ENCODE data around the gene ACCSL. TPM values are rescaled to one million over a fixed set of nuclear protein-coding genes. Genes with fewer than 3 reads are reported as not detected.

Gene ACCSL
- total RNA-seq, 1 donor from 2014 or later = not detected

DNA sequence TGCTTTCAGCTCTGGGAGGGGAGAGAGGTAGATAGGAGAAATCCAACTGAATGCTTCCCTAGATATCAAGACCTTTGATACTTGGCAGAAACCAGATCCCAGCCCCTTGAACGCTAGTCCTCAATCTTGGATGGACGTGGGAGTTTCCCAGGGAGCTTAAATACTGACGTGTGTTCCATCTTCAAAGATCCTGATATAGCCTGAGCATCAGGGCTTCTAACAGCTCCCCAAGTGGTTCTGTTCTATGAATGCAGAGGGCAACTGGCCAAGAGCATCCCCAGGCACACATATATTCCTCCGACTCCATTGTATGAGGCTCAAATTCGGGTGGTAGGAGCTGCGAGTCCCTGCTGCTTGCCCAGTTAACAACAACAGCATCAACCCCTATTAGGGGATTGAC, 9.6 kb downstream of the ACCSL start:
- DNase-seq (ENCODE audit: low read depth, low spot score) = no peak

- no peak for DNase-seq (ENCODE audit: low read depth, low spot score)
Measured at GRCh38 chr11:44058275-44058674, 10.5 kb downstream of the ACCSL start.

- no peak for DNase-seq (ENCODE audit: low read depth, low spot score)
Measured at GRCh38 chr11:44065161-44065661, 17.4 kb downstream of the ACCSL start.

GRCh38 chr11:44065841-44066731, 18.3 kb downstream of the ACCSL start, which contains the start of gene ACCS:
ACCS (plus strand) TSS chr11:44066270; CDS start chr11:44067628, 1,358 bp downstream.
- peak; percentile 78 for DNase-seq (ENCODE audit: low read depth, low spot score)

DNA sequence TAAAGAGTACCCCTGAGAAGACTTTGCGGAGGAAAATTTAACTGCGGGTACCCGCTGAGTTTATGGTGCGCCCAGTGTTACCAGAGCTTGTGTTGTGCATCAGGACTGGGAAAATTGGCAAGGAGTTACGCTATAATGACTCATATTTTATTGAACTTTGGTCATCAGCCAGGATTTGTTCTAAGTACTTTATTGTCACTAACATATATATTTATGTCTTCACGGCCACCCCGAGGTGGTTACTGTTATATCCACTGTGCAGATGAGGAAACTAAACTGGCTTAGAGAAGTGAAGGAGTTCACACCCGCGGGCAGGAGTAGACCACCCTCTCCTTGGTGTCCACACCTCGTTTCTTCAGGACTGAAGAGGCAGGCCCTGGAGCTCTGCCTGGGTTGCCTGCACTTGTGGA, 19.0 kb downstream of the ACCSL start:
- DNase-seq (ENCODE audit: low read depth, low spot score) = peak; percentile 32

DNA sequence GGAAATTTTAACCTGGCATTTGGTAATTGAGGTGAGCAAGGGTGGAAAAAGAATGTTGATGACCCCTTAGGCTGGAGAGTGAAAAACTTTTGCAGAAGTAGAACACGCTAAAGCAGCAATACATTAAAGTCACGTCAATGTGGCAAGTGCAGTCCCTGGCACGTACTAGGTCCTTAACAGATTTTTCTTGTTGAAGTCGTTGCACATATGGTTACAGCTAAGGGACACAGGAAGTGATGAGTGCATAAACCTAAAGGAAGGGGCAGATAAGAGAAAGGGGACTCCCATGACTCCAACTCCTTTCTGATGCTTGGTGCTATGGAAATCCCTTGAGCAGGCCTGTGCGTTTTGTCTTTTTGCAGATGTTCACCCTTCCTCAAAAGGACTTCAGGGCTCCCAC, 19.5 kb downstream of the ACCSL start:
- DNase-seq (ENCODE audit: low read depth, low spot score) = no peak

- DNase-seq (ENCODE audit: low read depth, low spot score) = no peak
Measured at GRCh38 chr11:44068180-44068579, 20.4 kb downstream of the ACCSL start.

DNA sequence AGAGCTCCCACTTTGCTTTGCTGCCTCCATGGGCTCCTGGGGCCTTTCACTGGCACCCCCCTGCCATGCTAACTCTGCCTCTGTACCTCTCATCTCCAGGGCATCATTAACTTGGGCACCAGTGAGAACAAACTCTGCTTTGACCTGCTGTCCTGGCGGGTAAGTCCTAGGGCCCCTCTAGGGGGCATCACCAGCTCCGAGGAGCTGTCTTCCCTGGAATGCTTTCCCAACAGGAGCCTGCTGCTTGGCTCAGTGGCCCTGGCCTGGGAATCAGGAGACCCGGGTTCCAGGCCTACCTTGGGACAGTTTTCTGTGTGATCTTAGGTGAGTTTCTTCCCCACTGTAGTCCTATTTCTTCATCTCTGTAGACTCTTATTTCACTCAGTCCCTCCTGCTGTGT, 23.4 kb downstream of the ACCSL start:
- no peak for DNase-seq (ENCODE audit: low read depth, low spot score)

- no peak for DNase-seq (ENCODE audit: low read depth, low spot score)
Measured at GRCh38 chr11:44072757-44073658, 25.2 kb downstream of the ACCSL start.

DNA sequence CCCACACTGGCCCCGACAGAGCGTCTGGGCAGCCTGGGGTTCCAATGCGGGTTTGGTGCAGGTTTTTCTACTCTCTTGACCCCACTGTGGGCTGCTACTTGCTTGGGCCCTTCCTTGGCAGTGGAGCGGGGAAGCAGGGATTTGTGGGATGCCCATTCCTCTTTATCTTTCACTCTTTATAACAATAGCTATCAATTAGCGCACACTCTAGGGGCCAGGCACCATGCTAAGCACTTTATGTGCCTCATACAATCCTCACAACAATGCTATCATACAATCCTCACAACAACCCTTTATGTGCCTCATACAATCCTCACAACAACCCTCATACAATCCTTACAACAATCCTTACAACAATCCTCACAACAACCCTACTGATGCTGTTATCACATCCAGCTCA, 31.0 kb downstream of the ACCSL start:
- no peak for DNase-seq (ENCODE audit: low read depth, low spot score)

GRCh38 chr11:44079376-44079775, 31.6 kb downstream of the ACCSL start:
- DNase-seq (ENCODE audit: low read depth, low spot score) = no peak

DNA sequence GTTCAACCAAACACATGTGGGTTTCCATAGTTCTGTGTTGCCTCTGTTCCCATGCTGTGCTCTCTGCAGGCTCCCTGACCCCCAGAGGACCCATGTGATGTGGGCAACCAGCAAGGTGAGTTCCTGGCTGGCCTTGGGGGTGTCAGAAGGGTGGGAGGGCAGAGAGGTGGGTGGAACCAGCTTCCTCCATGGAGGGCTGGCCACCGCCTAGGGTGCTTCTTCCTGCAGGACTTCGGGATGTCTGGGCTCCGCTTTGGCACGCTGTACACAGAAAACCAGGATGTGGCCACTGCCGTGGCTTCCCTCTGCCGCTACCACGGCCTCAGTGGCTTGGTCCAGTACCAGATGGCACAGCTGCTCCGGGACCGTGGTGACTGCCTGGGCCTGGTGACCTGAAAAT, 33.2 kb downstream of the ACCSL start:
- DNase-seq (ENCODE audit: low read depth, low spot score) = no peak

GRCh38 chr11:44082645-44083044, 34.9 kb downstream of the ACCSL start:
- no peak for DNase-seq (ENCODE audit: low read depth, low spot score)

DNA sequence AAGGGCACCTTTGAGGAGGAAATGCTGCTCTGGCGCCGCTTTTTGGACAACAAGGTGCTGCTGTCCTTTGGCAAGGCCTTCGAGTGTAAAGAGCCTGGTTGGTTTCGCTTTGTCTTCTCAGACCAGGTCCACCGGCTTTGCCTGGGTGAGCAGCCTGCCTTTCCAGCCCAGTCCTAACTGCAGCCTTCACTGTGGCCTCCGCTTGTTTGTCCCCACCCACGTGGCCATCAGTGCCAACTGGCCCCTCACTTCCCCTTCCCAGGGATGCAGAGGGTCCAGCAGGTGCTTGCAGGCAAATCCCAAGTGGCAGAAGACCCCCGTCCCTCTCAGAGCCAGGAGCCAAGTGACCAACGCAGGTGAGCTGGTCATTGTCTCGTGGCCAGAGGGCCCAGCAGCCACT, 35.7 kb downstream of the ACCSL start:
- DNase-seq (ENCODE audit: low read depth, low spot score) = no peak

DNA sequence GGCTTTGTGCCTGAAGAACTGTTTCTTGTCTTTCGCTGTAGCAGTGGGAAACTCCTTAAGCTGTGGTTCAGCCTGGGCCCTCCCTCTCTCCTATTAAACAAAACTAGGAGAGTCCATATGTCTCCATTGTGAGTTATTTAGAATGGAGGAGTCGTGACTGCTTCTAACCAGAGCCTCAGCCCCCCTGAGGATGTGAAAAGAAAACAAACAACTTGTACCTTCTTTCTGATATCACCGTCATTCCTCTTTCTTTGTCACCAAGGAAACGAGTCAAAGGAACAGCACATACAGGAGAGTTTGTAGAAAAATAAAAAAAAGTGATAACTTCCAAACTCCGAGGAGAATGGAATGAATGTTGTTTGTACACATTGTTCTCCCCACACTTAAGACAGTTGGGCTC, 36.1 kb downstream of the ACCSL start:
- DNase-seq (ENCODE audit: low read depth, low spot score) = no peak

GRCh38 chr11:44085330-44085729, 37.5 kb downstream of the ACCSL start:
- no peak for DNase-seq (ENCODE audit: low read depth, low spot score)

DNA sequence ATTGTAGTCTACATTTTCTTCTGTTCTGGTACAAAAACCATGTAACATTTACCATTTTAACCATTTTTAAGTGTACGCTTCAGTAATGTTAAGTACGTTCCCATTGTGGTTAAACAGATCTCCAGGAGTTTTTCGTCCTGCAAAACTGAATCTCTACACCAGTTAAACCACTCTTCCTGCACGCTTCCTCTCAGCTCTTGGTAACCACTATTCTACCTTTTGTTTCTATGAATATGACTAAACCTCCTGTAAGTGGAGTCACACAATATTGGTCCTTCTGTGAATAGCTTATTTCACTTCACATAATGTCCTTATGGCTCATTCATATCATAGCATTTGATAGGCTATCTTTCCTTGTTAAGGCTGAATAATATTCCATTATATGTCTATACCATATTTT, 40.6 kb downstream of the ACCSL start:
- DNase-seq (ENCODE audit: low read depth, low spot score) = no peak

- no peak for DNase-seq (ENCODE audit: low read depth, low spot score)
Measured at GRCh38 chr11:44088871-44089270, 41.1 kb downstream of the ACCSL start.

DNA sequence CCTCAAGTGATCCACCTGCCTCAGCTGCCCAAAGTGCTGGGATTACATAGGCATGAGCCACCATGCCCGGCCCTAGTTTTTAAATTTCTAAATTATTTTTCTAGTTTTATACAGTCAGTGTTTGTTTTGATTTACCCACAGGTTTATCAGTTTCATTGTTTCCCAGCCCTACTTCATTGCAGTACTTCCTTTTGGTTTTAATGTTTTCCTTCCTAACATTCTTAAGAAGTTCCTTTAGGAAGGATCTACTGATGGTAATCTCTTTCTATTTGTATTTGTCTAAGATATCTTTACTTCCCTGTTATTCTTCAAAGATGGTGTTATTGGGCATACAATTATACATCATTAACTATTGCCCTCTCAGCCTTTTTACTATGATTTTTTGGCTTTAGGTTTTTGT, 42.8 kb downstream of the ACCSL start:
- DNase-seq (ENCODE audit: low read depth, low spot score) = peak; percentile 27

- DNase-seq (ENCODE audit: low read depth, low spot score) = peak; percentile 36
Measured at GRCh38 chr11:44094260-44094868, 46.6 kb downstream of the ACCSL start.

DNA sequence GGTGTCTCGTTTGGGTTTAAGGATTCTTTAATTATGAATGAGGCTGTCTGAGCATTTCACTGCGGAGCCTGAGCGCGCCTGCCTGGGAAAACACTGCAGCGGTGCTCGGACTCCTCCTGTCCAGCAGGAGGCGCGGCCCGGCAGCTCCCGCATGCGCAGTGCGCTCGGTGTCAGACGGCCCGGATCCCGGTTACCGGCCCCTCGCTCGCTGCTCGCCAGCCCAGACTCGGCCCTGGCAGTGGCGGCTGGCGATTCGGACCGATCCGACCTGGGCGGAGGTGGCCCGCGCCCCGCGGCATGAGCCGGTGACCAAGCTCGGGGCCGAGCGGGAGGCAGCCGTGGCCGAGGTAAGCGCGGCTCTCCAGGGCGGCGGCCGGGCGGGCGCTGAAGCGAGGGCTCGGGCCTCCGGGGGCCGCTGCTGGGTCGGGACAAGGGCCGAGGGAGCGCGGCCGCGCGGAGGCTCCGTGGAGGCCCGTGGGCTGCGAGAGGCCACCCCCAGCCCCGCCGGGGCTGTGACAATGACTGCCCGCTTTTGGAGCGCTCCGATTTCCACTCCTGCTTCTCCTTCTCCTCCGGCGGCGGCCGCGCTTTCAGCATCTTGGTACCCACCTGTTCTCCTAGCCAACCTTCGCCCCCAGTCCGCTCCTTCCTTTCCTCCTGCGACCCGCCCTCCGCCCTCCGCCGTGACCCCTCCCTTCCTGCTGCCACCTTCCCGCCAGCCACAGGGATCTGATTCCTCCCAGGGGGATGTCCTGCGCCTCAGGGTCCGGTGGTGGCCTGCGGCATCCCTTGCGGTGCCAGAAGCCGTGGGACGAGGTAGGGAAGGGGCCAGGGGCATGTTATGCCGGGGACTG, 48.0 kb downstream of the ACCSL start, which contains the start of gene EXT2:
Gene EXT2 (plus strand): TSS at position 173 of the 854 bp plus-strand sequence. CDS start 12,035 bp downstream, outside the sequence.
- peak; percentile 51 for DNase-seq (ENCODE audit: low read depth, low spot score)
